ENCODE data around the gene GABARAPL2. TPM values are rescaled to one million over a fixed set of nuclear protein-coding genes. Genes with fewer than 3 reads are reported as not detected.
A peak's percentile ranks its signal among the peaks of the same experiment; 100 is the strongest.

Gene GABARAPL2, protein sequence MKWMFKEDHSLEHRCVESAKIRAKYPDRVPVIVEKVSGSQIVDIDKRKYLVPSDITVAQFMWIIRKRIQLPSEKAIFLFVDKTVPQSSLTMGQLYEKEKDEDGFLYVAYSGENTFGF
- total RNA-seq (84.8 and 84.9 TPM in 2 replicates), polyA plus RNA-seq (73.0 and 107 TPM in 2 replicates), polyA minus RNA-seq (20.9 and 41.4 TPM in 2 replicates)
- 94.9 TPM for total RNA-seq (2013)

DNA sequence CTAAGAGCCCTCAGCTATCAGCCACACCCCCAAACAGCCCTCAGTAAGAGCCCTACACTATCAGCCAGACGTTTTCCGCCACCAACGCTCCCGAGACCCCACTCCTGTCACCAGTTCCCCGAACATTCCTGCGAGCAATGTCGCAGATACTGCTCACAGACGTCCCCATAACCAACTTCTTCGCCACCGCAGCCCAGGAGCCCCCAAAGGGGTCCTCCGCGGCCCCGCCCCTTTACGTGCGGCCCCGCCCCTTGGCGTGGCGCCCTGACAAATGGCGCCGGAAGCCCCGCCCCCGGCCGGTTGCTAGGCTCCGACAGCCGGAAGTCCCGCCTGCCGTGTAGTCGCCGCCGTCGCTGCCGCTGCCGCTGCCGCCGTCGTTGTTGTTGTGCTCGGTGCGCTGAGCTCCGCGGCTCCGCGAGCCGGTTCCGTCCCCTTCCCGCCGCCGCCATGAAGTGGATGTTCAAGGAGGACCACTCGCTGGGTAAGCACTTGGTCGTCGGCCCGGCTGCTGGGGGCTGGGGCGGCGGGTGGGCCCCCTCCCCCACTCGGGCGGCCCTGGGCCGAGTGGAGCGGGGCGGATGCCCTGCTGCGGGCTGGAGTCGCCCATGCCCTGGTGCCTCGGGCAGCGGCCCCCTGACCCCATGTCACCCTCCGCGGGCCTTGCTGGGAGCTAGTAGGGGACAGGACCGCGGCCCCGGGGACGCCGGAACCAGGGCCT, at the start of gene GABARAPL2:
TSS of gene GABARAPL2 (plus strand) at position 340 of the 718 bp plus-strand sequence. CDS start at position 448, 108 bp downstream.
- peaks cover 52% of the 10 kb centered on the region for H3K4me1 Mint-ChIP-seq
- peak within 1 kb of the TSS; percentile 97 for H3K27ac Mint-ChIP-seq
- H3K4me2 ChIP-seq (replicated peaks; ENCODE audit: low read depth, low read length, poor library complexity, severe bottlenecking): peak within 1 kb of the TSS; percentile 97
- WGBS (ENCODE audit: insufficient coverage): under 1% methylated on average over 69 of the region's 69 CpGs
- no peaks in the 10 kb centered on the region for H3K9me3 Mint-ChIP-seq (ENCODE audit: insufficient read depth)
- peaks cover 44 to 60% of the 10 kb centered on the region in 2 donors for H3K4me1 ChIP-seq (ENCODE audit: control insufficient read depth in 2 of 2, insufficient read depth in 2 of 2, low read length in 2 of 2)
- H3K27me3 ChIP-seq (replicated peaks in 1 of 4; ENCODE audit: control extremely low read depth in 1 of 4, control insufficient read depth in 3 of 4, insufficient read depth in 4 of 4, low read length in 3 of 4): no peaks in the 10 kb centered on the region
- H3K27me3 Mint-ChIP-seq: no peaks in the 10 kb centered on the region
- H3K4me3 Mint-ChIP-seq: peak within 1 kb of the TSS; percentile 100
- no peaks in the 10 kb centered on the region for H3K9me3 ChIP-seq (ENCODE audit: control extremely low read depth in 1 of 3, control insufficient read depth in 2 of 3, insufficient read depth in 1 of 3, low read length in 2 of 3)
- TF ChIP-seq EZH2 (IDR thresholded peaks at IDR 0.05; ENCODE audit: borderline replicate concordance, insufficient read depth, low read depth, low read length, poor library complexity, severe bottlenecking): no peak
- TF ChIP-seq, protein P1, sequence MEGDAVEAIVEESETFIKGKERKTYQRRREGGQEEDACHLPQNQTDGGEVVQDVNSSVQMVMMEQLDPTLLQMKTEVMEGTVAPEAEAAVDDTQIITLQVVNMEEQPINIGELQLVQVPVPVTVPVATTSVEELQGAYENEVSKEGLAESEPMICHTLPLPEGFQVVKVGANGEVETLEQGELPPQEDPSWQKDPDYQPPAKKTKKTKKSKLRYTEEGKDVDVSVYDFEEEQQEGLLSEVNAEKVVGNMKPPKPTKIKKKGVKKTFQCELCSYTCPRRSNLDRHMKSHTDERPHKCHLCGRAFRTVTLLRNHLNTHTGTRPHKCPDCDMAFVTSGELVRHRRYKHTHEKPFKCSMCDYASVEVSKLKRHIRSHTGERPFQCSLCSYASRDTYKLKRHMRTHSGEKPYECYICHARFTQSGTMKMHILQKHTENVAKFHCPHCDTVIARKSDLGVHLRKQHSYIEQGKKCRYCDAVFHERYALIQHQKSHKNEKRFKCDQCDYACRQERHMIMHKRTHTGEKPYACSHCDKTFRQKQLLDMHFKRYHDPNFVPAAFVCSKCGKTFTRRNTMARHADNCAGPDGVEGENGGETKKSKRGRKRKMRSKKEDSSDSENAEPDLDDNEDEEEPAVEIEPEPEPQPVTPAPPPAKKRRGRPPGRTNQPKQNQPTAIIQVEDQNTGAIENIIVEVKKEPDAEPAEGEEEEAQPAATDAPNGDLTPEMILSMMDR (IDR thresholded peaks at IDR 0.05): no peak
- intact Hi-C loops (cut with micrococcal nuclease): loop anchor here (1.0 to 2.0 kb wide), 4 partner anchors 57 to 581 kb away; partner anchors contain the start of genes ADAT1, KARS1, TERF2IP and TMEM170A
- peak within 1 kb of the TSS; percentile 79 for H2AFZ ChIP-seq (ENCODE audit: insufficient read depth, low read depth, low read length, poor library complexity, severe bottlenecking)
- peaks cover 33% of the 10 kb centered on the region for H3K79me2 ChIP-seq (ENCODE audit: control insufficient read depth, insufficient read depth, low read length)
- H4K20me1 ChIP-seq (ENCODE audit: control insufficient read depth, insufficient read depth, low read length, poor library complexity, severe bottlenecking): peaks cover 13% of the 10 kb centered on the region
- ChIA-PET POLR2A (interaction anchor here (1.5 to 2.1 kb wide), 4 partner anchors 10 to 133 kb away, joined by 3 to 16 read pairs (median 12); partner anchors contain the start of genes ADAT1, CFDP1, KARS1 and TERF2IP), CTCF (interaction anchor here (1.0 to 2.5 kb wide), 7 partner anchors 10 to 102 kb away, joined by 3 to 10 read pairs (median 6); partner anchors contain the start of genes ADAT1, TMEM170A and TMEM231)
- ATAC-seq (ENCODE audit: low read depth) (peak; percentile 70), DNase-seq (peak; percentile 97)
- peak within 1 kb of the TSS; percentile 96 to 99 for H3K27ac ChIP-seq (ENCODE audit: low read length in 2 of 2)
- peak within 1 kb of the TSS; percentile 75 to 96 (median 95) for H3K4me3 ChIP-seq (ENCODE audit: control extremely low read depth in 1 of 5, extremely low read depth in 1 of 5, insufficient read depth in 1 of 5, low read depth in 2 of 5, low read length in 4 of 5)
- peak within 1 kb of the TSS; percentile 77 for H3K9ac ChIP-seq (ENCODE audit: low read length)
- H3K36me3 ChIP-seq (replicated peaks in 1 of 2; ENCODE audit: control extremely low read depth in 1 of 2, control insufficient read depth in 1 of 2, extremely low read depth in 1 of 2, insufficient read depth in 2 of 2, low read length in 1 of 2): peaks cover 4 to 35% of the 10 kb centered on the region in 2 experiments
